Natural killer cell treated with Interleukin-12 subunit alpha and Interleukin-12 subunit beta and Interleukin-15 and Interleukin-18, amount 100 ng/mL, for 72 hours (primary cell): ENCODE measurements around the gene CCNG2. TPM values are rescaled to one million over a fixed set of nuclear protein-coding genes. Genes with fewer than 3 reads are reported as not detected.

ENCODE experiments used
- ATAC-seq, 2 donors: fragments of 150-1000 bp; cut with Tn5 transposase in 1 of 2; sonication (Bioruptor Pico), chemical (Tn5 transposase) in 1 of 2; 2 replicates each; pipeline ENCODE4 v1.10.0; 2021
- DNase-seq: peaks from one replicate; pipeline ENCODE4 v3.0.0; 2022; ENCODE audit warnings: low spot score
- H3K27ac Mint-ChIP-seq, 2 donors: 1 replicate in 1 of 2; 2 replicates in 1 of 2; pipeline ENCODE4 v1.8.0; 2022; ENCODE audit warnings: mixed read lengths in 2 of 2, mild to moderate bottlenecking in 1 of 2, moderate library complexity in 1 of 2
- H3K27me3 Mint-ChIP-seq, 2 donors: 1 replicate in 1 of 2; 2 replicates in 1 of 2; pipeline ENCODE4 v1.8.0; 2022; ENCODE audit warnings: mixed read lengths in 2 of 2
- H3K36me3 Mint-ChIP-seq: one replicate; pipeline ENCODE4 v1.8.0; 2022; ENCODE audit warnings: mixed read lengths
- H3K4me1 Mint-ChIP-seq, 2 donors: 1 replicate in 1 of 2; 2 replicates in 1 of 2; pipeline ENCODE4 v1.8.0; 2022; ENCODE audit warnings: low read depth in 2 of 2, mixed read lengths in 2 of 2, mild to moderate bottlenecking in 1 of 2
- H3K4me3 Mint-ChIP-seq: one replicate; pipeline ENCODE4 v1.8.0; 2022; ENCODE audit warnings: mixed read lengths
- H3K9me3 Mint-ChIP-seq: 2 replicates; pipeline ENCODE4 v1.8.0; 2022; ENCODE audit warnings: mixed read lengths
- total RNA-seq, 2 donors: library from RNA; stranded (reverse); gene quantifications; one replicate each; pipeline ENCODE4 v1.2.3, GENCODE V29; 2022

Gene CCNG2
- total RNA-seq, 2 donors from 2014 or later, result 10.3 to 29.0 TPM

GRCh38 chr4:77174426-77174825 lies 17.4 kb downstream of the CCNG2 start:
- H3K9me3 Mint-ChIP-seq, result no peaks in the 10 kb centered on the region
- DNase-seq (no peak), ATAC-seq (no peak)
- H3K4me1 Mint-ChIP-seq, result peaks cover 0 to 6% of the 10 kb centered on the region in 2 donors
- H3K4me3 Mint-ChIP-seq, result no peak overlapping the region
- no peak overlapping the region for H3K27ac Mint-ChIP-seq
- H3K36me3 Mint-ChIP-seq, result peaks cover 11% of the 10 kb centered on the region
- H3K27me3 Mint-ChIP-seq, result peaks cover 2 to 15% of the 10 kb centered on the region in 2 donors

DNA sequence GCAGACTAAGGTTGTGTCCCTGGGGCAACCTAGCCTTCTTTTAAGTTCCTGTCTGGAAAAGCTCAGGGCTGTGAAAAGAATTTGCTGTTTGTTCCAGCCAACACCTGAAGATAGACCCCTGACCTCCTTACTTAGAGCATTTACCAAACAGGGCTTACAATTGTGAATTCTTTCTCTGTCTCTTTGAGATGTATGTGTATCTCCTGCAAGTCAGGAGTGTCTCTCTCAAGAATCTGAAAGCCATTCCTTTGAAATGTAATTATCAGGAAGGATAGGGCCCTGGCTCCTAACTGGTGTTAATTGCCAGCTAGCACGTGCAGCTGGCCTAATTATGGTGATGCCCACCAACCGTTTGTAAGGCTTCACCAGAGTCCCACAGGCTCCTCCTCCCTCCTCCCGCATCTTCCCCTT lies 18.2 kb downstream of the CCNG2 start:
- ATAC-seq (no peak), DNase-seq (no peak)
- H3K27ac Mint-ChIP-seq, result no peak overlapping the region
- H3K9me3 Mint-ChIP-seq, result no peaks in the 10 kb centered on the region
- H3K4me3 Mint-ChIP-seq, result no peak overlapping the region
- peaks cover 0 to 6% of the 10 kb centered on the region in 2 donors for H3K4me1 Mint-ChIP-seq
- peaks cover 8% of the 10 kb centered on the region for H3K36me3 Mint-ChIP-seq
- H3K27me3 Mint-ChIP-seq, result peaks cover 2 to 15% of the 10 kb centered on the region in 2 donors

- ATAC-seq (no peak), DNase-seq (no peak)
- peaks cover 2 to 15% of the 10 kb centered on the region in 2 donors for H3K27me3 Mint-ChIP-seq
- H3K4me1 Mint-ChIP-seq, result peaks cover 0 to 5% of the 10 kb centered on the region in 2 donors
- no peak overlapping the region for H3K4me3 Mint-ChIP-seq
- H3K36me3 Mint-ChIP-seq, result no peaks in the 10 kb centered on the region
- H3K27ac Mint-ChIP-seq, result no peak overlapping the region
- H3K9me3 Mint-ChIP-seq, result no peaks in the 10 kb centered on the region
Measured at GRCh38 chr4:77176640-77177039, 19.6 kb downstream of the CCNG2 start.

DNA sequence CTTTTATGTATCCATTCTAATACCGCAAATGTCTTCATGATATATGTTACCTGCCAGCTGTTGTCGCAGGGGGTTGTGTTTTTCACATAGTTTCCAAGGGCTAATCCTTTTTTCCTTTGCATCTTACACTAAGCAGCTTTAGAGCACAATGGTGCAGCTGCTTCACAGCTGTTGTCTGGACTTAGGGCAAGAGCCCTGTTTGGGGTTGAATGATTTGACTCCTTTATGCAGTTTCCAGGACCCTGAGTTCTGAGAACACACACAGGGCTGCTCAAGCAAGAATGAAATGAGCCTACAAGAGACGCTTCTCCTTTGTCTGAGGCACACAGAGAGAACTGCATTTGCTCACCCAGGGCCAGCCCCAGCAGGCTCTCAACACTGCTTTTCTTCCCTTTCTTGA lies 20.2 kb downstream of the CCNG2 start:
- H3K27ac Mint-ChIP-seq, result no peak overlapping the region
- H3K4me1 Mint-ChIP-seq, result peaks cover 0 to 4% of the 10 kb centered on the region in 2 donors
- ATAC-seq (no peak), DNase-seq (no peak)
- peaks cover 2 to 15% of the 10 kb centered on the region in 2 donors for H3K27me3 Mint-ChIP-seq
- no peaks in the 10 kb centered on the region for H3K36me3 Mint-ChIP-seq
- no peak overlapping the region for H3K4me3 Mint-ChIP-seq
- H3K9me3 Mint-ChIP-seq, result no peaks in the 10 kb centered on the region

- H3K4me1 Mint-ChIP-seq, result no peaks in the 10 kb centered on the region
- no peak for DNase-seq
- no peak overlapping the region for H3K27ac Mint-ChIP-seq
- ATAC-seq, result no peak
- peaks cover 5 to 15% of the 10 kb centered on the region in 2 donors for H3K27me3 Mint-ChIP-seq
- H3K4me3 Mint-ChIP-seq, result no peak overlapping the region
- H3K9me3 Mint-ChIP-seq, result no peaks in the 10 kb centered on the region
- no peaks in the 10 kb centered on the region for H3K36me3 Mint-ChIP-seq
Measured at GRCh38 chr4:77178560-77178959, 21.6 kb downstream of the CCNG2 start.

DNA sequence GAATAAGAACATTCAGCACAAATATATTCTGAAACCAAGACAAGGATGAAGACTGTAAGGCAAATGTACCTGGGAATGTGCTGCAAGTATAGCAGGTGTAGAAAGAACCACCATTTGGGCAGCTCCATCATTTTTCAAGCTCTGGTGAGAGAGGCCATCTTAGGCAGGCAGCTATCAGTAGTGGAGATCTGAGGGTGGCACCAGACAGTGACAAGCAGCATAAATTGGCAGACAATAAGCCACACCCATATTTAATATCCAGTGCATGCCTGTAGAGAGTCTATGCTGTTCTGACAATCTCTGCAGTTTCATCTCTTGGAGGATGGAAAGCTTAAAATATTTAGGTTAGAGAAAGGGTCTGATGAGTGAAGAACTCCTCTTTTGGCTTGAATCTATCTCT lies 22.5 kb downstream of the CCNG2 start:
- no peak overlapping the region for H3K27ac Mint-ChIP-seq
- DNase-seq, result no peak
- H3K27me3 Mint-ChIP-seq, result peaks cover 5 to 24% of the 10 kb centered on the region in 2 donors
- no peaks in the 10 kb centered on the region for H3K36me3 Mint-ChIP-seq
- H3K4me3 Mint-ChIP-seq, result no peak overlapping the region
- H3K9me3 Mint-ChIP-seq, result no peaks in the 10 kb centered on the region
- no peaks in the 10 kb centered on the region for H3K4me1 Mint-ChIP-seq
- ATAC-seq, result no peak

DNA sequence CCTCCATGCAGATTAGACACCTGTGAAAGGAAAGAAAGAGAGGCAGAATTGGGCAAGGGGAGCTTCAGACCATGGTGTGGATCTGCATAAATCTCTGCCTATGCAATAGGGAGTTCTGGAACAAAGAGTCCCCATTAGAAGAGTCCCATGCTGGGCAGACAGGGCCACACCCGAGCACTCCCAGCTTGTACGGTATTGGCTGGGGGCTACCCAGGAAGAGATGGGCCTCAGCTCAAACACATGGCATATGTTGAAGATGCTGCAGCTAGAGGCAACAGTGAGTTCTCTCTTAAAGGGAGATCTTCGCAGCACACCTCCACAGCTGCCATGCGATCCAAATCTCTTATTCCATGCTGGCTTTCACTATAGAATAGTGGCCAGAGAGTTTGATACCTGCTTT lies 24.7 kb downstream of the CCNG2 start:
- Mint-ChIP-seq H3K27ac (no peak overlapping the region), H3K9me3 (no peaks in the 10 kb centered on the region), H3K27me3 (peaks cover 8 to 16% of the 10 kb centered on the region in 2 donors), H3K4me3 (no peak overlapping the region), H3K36me3 (no peaks in the 10 kb centered on the region), H3K4me1 (no peaks in the 10 kb centered on the region)
- ATAC-seq (no peak), DNase-seq (no peak)

- H3K9me3 Mint-ChIP-seq, result no peaks in the 10 kb centered on the region
- no peak overlapping the region for H3K27ac Mint-ChIP-seq
- H3K27me3 Mint-ChIP-seq, result peaks cover 6 to 9% of the 10 kb centered on the region in 2 donors
- ATAC-seq, result no peak
- no peak for DNase-seq
- H3K4me1 Mint-ChIP-seq, result no peaks in the 10 kb centered on the region
- no peaks in the 10 kb centered on the region for H3K36me3 Mint-ChIP-seq
- H3K4me3 Mint-ChIP-seq, result no peak overlapping the region
Measured at GRCh38 chr4:77183777-77184420, 26.9 kb downstream of the CCNG2 start.

- DNase-seq, result no peak
- Mint-ChIP-seq H3K4me3 (no peak overlapping the region), H3K9me3 (no peaks in the 10 kb centered on the region), H3K4me1 (no peaks in the 10 kb centered on the region), H3K27ac (no peak overlapping the region), H3K27me3 (peaks cover 6 to 9% of the 10 kb centered on the region in 2 donors), H3K36me3 (no peaks in the 10 kb centered on the region)
- no peak for ATAC-seq
Measured at GRCh38 chr4:77184974-77185373, 28.0 kb downstream of the CCNG2 start.

DNA sequence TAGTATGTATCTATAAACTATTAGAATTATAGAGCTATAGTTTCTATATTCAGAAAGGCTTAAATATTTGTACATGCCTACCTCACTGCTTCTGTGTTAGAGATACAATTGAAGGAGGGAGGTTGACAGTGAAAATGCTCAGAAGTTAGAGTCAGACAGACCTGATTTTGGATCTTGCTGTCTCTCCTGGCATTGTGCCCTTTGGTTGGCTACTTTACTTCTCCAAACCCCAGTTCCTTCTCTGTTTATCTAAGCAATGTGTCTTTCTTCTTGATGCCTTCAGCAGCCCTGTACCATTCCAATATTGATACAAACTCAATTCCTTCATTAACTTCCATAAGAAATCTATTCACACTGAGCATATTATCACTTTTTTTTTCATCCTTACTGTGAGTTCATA lies 28.7 kb downstream of the CCNG2 start:
- DNase-seq, result no peak
- no peaks in the 10 kb centered on the region for H3K4me1 Mint-ChIP-seq
- no peak overlapping the region for H3K27ac Mint-ChIP-seq
- H3K9me3 Mint-ChIP-seq, result no peaks in the 10 kb centered on the region
- peaks cover 6 to 9% of the 10 kb centered on the region in 2 donors for H3K27me3 Mint-ChIP-seq
- H3K36me3 Mint-ChIP-seq, result no peaks in the 10 kb centered on the region
- H3K4me3 Mint-ChIP-seq, result no peak overlapping the region
- ATAC-seq, result no peak

GRCh38 chr4:77187322-77187721 lies 30.3 kb downstream of the CCNG2 start:
- Mint-ChIP-seq H3K27me3 (peaks cover 9% of the 10 kb centered on the region in 2 donors), H3K27ac (no peak overlapping the region), H3K4me3 (no peak overlapping the region), H3K4me1 (no peaks in the 10 kb centered on the region), H3K36me3 (no peaks in the 10 kb centered on the region), H3K9me3 (no peaks in the 10 kb centered on the region)
- no peak for ATAC-seq
- DNase-seq, result no peak

DNA sequence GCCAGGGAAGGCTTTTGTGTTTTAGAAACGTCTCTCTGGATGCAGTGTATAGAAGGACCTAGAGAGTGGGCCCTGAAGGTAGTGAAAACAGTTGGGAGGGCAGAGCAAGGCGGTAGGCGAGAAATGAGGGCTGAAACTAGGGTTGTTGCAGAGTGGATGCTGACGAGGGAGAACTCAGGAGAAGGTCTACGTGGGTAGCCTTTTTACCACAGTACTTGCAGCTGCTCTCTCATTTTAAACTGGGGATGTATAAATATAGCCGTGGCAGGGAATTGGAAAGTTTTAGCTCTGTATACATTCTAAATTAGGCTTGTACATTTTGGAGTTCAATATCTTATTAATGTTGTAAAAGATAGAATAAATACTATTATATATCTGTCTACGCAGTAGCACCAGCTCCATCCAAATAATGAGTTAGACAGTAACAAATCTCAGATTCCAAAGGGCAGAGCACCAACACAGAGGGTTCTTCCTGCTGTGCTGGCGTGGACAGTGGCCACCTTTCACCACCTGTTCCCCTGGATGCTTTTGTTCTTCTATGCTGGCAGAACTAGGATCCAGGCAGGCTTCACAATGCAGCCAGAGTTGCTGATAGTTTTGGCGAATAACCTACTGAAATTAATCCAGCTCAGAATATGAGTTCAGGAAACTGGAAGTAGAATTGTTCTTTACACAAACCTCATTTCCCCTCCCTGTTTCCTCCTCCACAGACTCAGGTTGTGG lies 31.7 kb downstream of the CCNG2 start:
- ATAC-seq, result no peak
- H3K36me3 Mint-ChIP-seq, result no peaks in the 10 kb centered on the region
- H3K4me3 Mint-ChIP-seq, result no peak overlapping the region
- H3K27ac Mint-ChIP-seq, result no peak overlapping the region
- peaks cover 5 to 8% of the 10 kb centered on the region in 2 donors for H3K27me3 Mint-ChIP-seq
- no peaks in the 10 kb centered on the region for H3K9me3 Mint-ChIP-seq
- DNase-seq, result no peak
- peaks cover 6 to 7% of the 10 kb centered on the region in 2 donors for H3K4me1 Mint-ChIP-seq

- DNase-seq, result no peak
- no peaks in the 10 kb centered on the region for H3K9me3 Mint-ChIP-seq
- no peak for ATAC-seq
- peaks cover 11 to 13% of the 10 kb centered on the region in 2 donors for H3K4me1 Mint-ChIP-seq
- no peak overlapping the region for H3K27ac Mint-ChIP-seq
- no peaks in the 10 kb centered on the region for H3K36me3 Mint-ChIP-seq
- H3K27me3 Mint-ChIP-seq, result peaks cover under 1 to 5% of the 10 kb centered on the region in 2 donors
- H3K4me3 Mint-ChIP-seq, result no peak overlapping the region
Measured at GRCh38 chr4:77189412-77189811, 32.4 kb downstream of the CCNG2 start.

DNA sequence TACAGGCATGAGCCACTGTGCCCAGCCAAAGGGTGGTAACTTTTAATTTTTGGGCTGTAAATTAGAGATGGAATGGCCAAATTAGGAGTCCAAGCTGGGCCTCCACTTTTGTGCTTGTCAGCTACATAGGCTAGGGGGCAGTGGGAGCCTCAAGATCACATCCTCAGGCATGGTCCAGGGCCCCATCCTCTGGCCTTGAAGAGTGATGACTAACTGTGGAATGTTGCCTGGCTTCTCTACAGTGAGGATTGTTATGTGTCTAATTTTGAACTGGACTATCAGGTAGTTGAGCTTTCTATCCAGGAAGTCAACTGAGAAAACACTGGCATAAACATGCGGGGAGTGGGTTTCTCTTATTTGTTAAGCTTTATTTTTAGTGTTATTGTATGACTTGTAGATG lies 33.0 kb downstream of the CCNG2 start:
- peaks cover 11 to 13% of the 10 kb centered on the region in 2 donors for H3K4me1 Mint-ChIP-seq
- peaks cover 0 to 5% of the 10 kb centered on the region in 2 donors for H3K27me3 Mint-ChIP-seq
- H3K9me3 Mint-ChIP-seq, result no peaks in the 10 kb centered on the region

More for the DNA sequence above, 33.0 kb downstream of the CCNG2 start:
- no peak for DNase-seq
- no peaks in the 10 kb centered on the region for H3K36me3 Mint-ChIP-seq
- ATAC-seq, result no peak
- no peak overlapping the region for H3K27ac Mint-ChIP-seq
- no peak overlapping the region for H3K4me3 Mint-ChIP-seq
